Endothelial cell of umbilical vein (primary cell): ENCODE data around the gene TANGO6. TPM values are rescaled to one million over a fixed set of nuclear protein-coding genes. Genes with fewer than 3 reads are reported as not detected.

Experiments used
- Bru-seq: library from RNA; stranded (reverse); fragments of 400-500 nt; gene quantifications from one replicate; lab custom pipeline; 2021; lab: Mats Ljungman, UMichigan
- BruChase-seq, 2 experiments: library from RNA; stranded (reverse); fragments of 400-500 nt; gene quantifications; one replicate each; lab custom pipeline; 2021; lab: Mats Ljungman, UMichigan
- BruUV-seq: library from RNA; stranded (reverse); fragments of 400-500 nt; replicated peaks from 2 replicates; lab custom pipeline; 2021; lab: Mats Ljungman, UMichigan
- CTCF ChIA-PET: fragments of 300-600, 350-600 bp; sonication (Branson Sonifier 250); formaldehyde crosslinking; loops from one replicate; lab custom pipeline; 2021; ENCODE audit warnings: antibody characterized with exemption, inconsistent platforms; lab: Charles Lee
- POLR2A ChIA-PET: fragments of 300-600, 350-600 bp; sonication (Branson Sonifier 250); formaldehyde crosslinking; loops from one replicate; lab custom pipeline; 2021; ENCODE audit warnings: antibody characterized with exemption, inconsistent platforms; lab: Charles Lee
- DNase-seq: peaks from one replicate; pipeline ENCODE4 v3.0.0-alpha.2; 2011; ENCODE audit warnings: low read depth, low spot score
- FAIRE-seq: peaks from 2 replicates; lab custom pipeline; 2011; peaks lifted over from hg19 to GRCh38; lab: Jason Lieb, UNC
- H2AFZ ChIP-seq: 2 replicates; pipeline ENCODE4 v1.6.0; 2012; ENCODE audit warnings: low read depth, low read length, control low read depth, inconsistent platforms
- H3K27ac ChIP-seq: 2 replicates; pipeline ENCODE4 v1.5.1; 2011; ENCODE audit warnings: low read depth, mild to moderate bottlenecking, control low read depth, low read length, moderate library complexity; ENCODE audit not compliant: insufficient read depth
- H3K27me3 ChIP-seq, 2 experiments: 2 replicates each; pipeline versions ENCODE4 v1.6.0 to v1.6.1; 2011; ENCODE audit warnings: low read length in 2 of 2, mixed read lengths in 1 of 2; ENCODE audit not compliant: control insufficient read depth in 2 of 2, insufficient read depth in 2 of 2
- H3K36me3 ChIP-seq, 2 experiments: 2 replicates in 1 of 2; 3 replicates in 1 of 2; pipeline ENCODE4 v1.5.1; 2011; ENCODE audit warnings: low read length in 2 of 2, mild to moderate bottlenecking in 1 of 2, moderate library complexity in 1 of 2; ENCODE audit not compliant: control insufficient read depth in 2 of 2, insufficient read depth in 2 of 2; ENCODE audit errors: extremely low read depth in 1 of 2
- H3K4me1 ChIP-seq: 3 replicates; pipeline ENCODE4 v1.5.1; 2011; ENCODE audit warnings: mild to moderate bottlenecking, low read length; ENCODE audit not compliant: control insufficient read depth, insufficient read depth; ENCODE audit errors: extremely low read depth
- H3K4me2 ChIP-seq: 2 replicates; pipeline ENCODE4 v1.6.1; 2011; ENCODE audit warnings: low read length, control low read depth, mixed read lengths; ENCODE audit not compliant: insufficient read depth
- H3K4me3 ChIP-seq, 3 experiments: fragments of 200-600 bp in 1 of 3; sonication (generic), shearing (Covaris generic) in 1 of 3; replicated peaks in 1 of 3; 2 replicates each; pipeline ENCODE4 v1.5.1; 2011 to 2016; ENCODE audit warnings: control low read depth in 3 of 3, low read length in 3 of 3, mild to moderate bottlenecking in 2 of 3, inconsistent platforms in 1 of 3, low read depth in 1 of 3, moderate library complexity in 1 of 3; ENCODE audit not compliant: insufficient read depth in 1 of 3
- H3K79me2 ChIP-seq: 2 replicates; pipeline ENCODE4 v1.6.0; 2012; ENCODE audit warnings: low read length, inconsistent platforms; ENCODE audit not compliant: control insufficient read depth, insufficient read depth
- H3K9ac ChIP-seq: replicated peaks from 2 replicates; pipeline ENCODE3; 2011; ENCODE audit warnings: low read length, control low read depth; ENCODE audit not compliant: insufficient read depth; ENCODE audit errors: extremely low read depth
- H3K9me1 ChIP-seq: replicated peaks from 3 replicates; pipeline ENCODE4 v1.6.0; 2011; ENCODE audit warnings: mild to moderate bottlenecking, low read length; ENCODE audit not compliant: control insufficient read depth, insufficient read depth; ENCODE audit errors: extremely low read depth
- H3K9me3 ChIP-seq: replicated peaks from 2 replicates; pipeline ENCODE4 v1.5.1; 2012; ENCODE audit warnings: low read length, inconsistent platforms; ENCODE audit not compliant: control insufficient read depth, insufficient read depth
- H4K20me1 ChIP-seq: replicated peaks from 2 replicates; pipeline ENCODE3; 2011; ENCODE audit warnings: mild to moderate bottlenecking, low read length; ENCODE audit not compliant: control insufficient read depth, insufficient read depth; ENCODE audit errors: extremely low read depth
- EZH2 ChIP-seq: IDR thresholded peaks from 2 replicates; pipeline ENCODE4 v1.6.1; 2012; ENCODE audit warnings: borderline replicate concordance, low read depth, mild to moderate bottlenecking, moderate library complexity, low read length, inconsistent platforms; ENCODE audit not compliant: severe bottlenecking
- FOS ChIP-seq: IDR thresholded peaks from 2 replicates; pipeline ENCODE4 v1.6.1; 2011; ENCODE audit warnings: mild to moderate bottlenecking, low read length, moderate library complexity, borderline replicate concordance; ENCODE audit not compliant: insufficient read depth
- GATA2 ChIP-seq: IDR thresholded peaks from 2 replicates; pipeline ENCODE4 v1.7.0; 2011; ENCODE audit warnings: low read depth, mild to moderate bottlenecking, moderate library complexity, mixed read lengths, low read length; ENCODE audit not compliant: insufficient read length, insufficient read depth
- JUN ChIP-seq: IDR thresholded peaks from 2 replicates; pipeline ENCODE4 v1.6.1; 2011; ENCODE audit warnings: borderline replicate concordance, low read depth; ENCODE audit not compliant: insufficient read length, insufficient read depth
- MAX ChIP-seq: IDR thresholded peaks from 2 replicates; pipeline ENCODE4 v1.6.1; 2011; ENCODE audit not compliant: insufficient read depth, insufficient read length
- MYC ChIP-seq: IDR thresholded peaks from one replicate; pipeline ENCODE4 v1.6.1; 2011; ENCODE audit warnings: mild to moderate bottlenecking, low read depth, low read length
- POLR2A ChIP-seq: IDR thresholded peaks from 2 replicates; pipeline ENCODE4 v1.6.1; 2012; ENCODE audit warnings: low read depth, mild to moderate bottlenecking, control low read depth, low read length
- POLR2AphosphoS5 ChIP-seq: IDR thresholded peaks from 2 replicates; pipeline ENCODE4 v1.6.1; 2012; ENCODE audit warnings: low read depth, mild to moderate bottlenecking, control low read depth, low read length, moderate library complexity; ENCODE audit not compliant: insufficient read depth
- dilution Hi-C: fragments of 300-500 bp; cut with MboI; formaldehyde crosslinking; loops from one replicate; pipeline ENCODE4 v1.15.0; 2019; ENCODE audit warnings: low sequenced_read_pairs; ENCODE audit not compliant: extremely low pct_ligation_motif_present
- intact Hi-C: fragments of 100-400 bp; cut with micrococcal nuclease; formaldehyde crosslinking; loops from one replicate; pipeline ENCODE4 v1.10.0; 2022
- long read RNA-seq: library from polyadenylated mRNA; stranded (forward); transcript quantifications from one replicate; pipeline ENCODE4 v2.0.0, GENCODE V29; 2021
- polyA minus RNA-seq, 3 experiments: library from RNA; depleted of rRNA, polyadenylated mRNA; stranded (reverse); fragments of >200 nt; gene quantifications; 1 replicate in 1 of 3; 2 replicates in 2 of 3; pipeline ENCODE4 v1.2.3, GENCODE V29; 2011
- polyA plus RNA-seq, 4 experiments: library from polyadenylated mRNA; depleted of rRNA in 3 of 4; stranded (reverse) in 3 of 4; unstranded in 1 of 4; fragments of >200 nt; gene quantifications; 2 replicates each; pipeline versions ENCODE4 v1.2.1 to v1.2.3, GENCODE V29; 2011 to 2012; ENCODE audit warnings: missing spikeins in 1 of 4
- total RNA-seq: library from RNA; stranded (reverse); gene quantifications from 2 replicates; pipeline ENCODE4 v1.2.3, GENCODE V29; 2021
- TF ChIP-seq, protein P1 (sequence below), 2 donors: IDR thresholded peaks; 1 replicate in 1 of 2; 2 replicates in 1 of 2; pipeline ENCODE4 v1.5.1; 2011; ENCODE audit warnings: low read length in 2 of 2, mild to moderate bottlenecking in 2 of 2, moderate library complexity in 2 of 2, control low read depth in 1 of 2, inconsistent platforms in 1 of 2, low read depth in 1 of 2; ENCODE audit not compliant: insufficient read depth in 1 of 2; ENCODE audit errors: extremely low read depth in 1 of 2

TANGO6 gene
- total RNA-seq = 14.3 and 21.2 TPM in 2 replicates
- 5.0 and 6.7 TPM in 2 replicates for polyA plus RNA-seq
- 5.1 and 7.9 TPM in 2 replicates for polyA plus RNA-seq (2011; cell fraction: cytosol; rRNA removed)
- 8.9 and 10.1 TPM in 2 replicates for polyA plus RNA-seq (2011; cell fraction: nucleus; rRNA removed)
- polyA plus RNA-seq (2012) = 10.4 and 11.4 TPM in 2 replicates
- 107 and 114 TPM in 2 replicates for polyA minus RNA-seq
- polyA minus RNA-seq (2011; cell fraction: cytosol; rRNA and poly(A)+ RNA removed) = 20.4 TPM
- 45.2 and 60.9 TPM in 2 replicates for polyA minus RNA-seq (2011; cell fraction: nucleus; rRNA and poly(A)+ RNA removed)
- percentile 59 among the genes with signal in this experiment for Bru-seq, nascent RNA
- percentile 52 among the genes with signal in this experiment for BruChase-seq, experiment 1, labeled RNA remaining after a 6-hour chase
- percentile 49 among the genes with signal in this experiment for BruChase-seq, experiment 2, labeled RNA remaining after a 2-hour chase
- long read RNA-seq, full-length matches to known transcripts = 20 of 29 reads
- long read RNA-seq, partial matches to known transcripts = 6 of 29 reads
- long read RNA-seq, other reads (novel, unspliced or antisense) = 3 of 29 reads

- H4K20me1 ChIP-seq = no peaks in the 10 kb centered on the region
- peak within 1 kb of the TSS; percentile 90 for H3K4me2 ChIP-seq
- peak within 1 kb of the TSS; percentile 86 to 99 (median 96) for H3K4me3 ChIP-seq
- H3K9ac ChIP-seq = peak within 1 kb of the TSS; percentile 95
- no peaks in the 10 kb centered on the region for H3K27me3 ChIP-seq
- no peaks in the 10 kb centered on the region for H3K9me3 ChIP-seq
- no peaks in the 10 kb centered on the region for H3K9me1 ChIP-seq
- BruUV-seq = no TSS peak
- peak; percentile 86 for DNase-seq
- no peaks in the 10 kb centered on the region for H3K36me3 ChIP-seq
- intact Hi-C loops = loop anchor here (1.0 to 10.0 kb wide), 3 partner anchors 251 to 451 kb away; no protein-coding TSS in a partner anchor
- peak within 1 kb of the TSS; percentile 76 for H3K27ac ChIP-seq
- FAIRE-seq = peak; percentile 87
- H3K79me2 ChIP-seq = no peaks in the 10 kb centered on the region
- dilution Hi-C loops = no loop called here
- TF ChIP-seq POLR2AphosphoS5 (peak; percentile 94), FOS (no peak), JUN (no peak), EZH2 (no peak), GATA2 (no peak), MYC (no peak), POLR2A (peak; percentile 89), MAX (no peak)
- TF ChIP-seq, protein P1, sequence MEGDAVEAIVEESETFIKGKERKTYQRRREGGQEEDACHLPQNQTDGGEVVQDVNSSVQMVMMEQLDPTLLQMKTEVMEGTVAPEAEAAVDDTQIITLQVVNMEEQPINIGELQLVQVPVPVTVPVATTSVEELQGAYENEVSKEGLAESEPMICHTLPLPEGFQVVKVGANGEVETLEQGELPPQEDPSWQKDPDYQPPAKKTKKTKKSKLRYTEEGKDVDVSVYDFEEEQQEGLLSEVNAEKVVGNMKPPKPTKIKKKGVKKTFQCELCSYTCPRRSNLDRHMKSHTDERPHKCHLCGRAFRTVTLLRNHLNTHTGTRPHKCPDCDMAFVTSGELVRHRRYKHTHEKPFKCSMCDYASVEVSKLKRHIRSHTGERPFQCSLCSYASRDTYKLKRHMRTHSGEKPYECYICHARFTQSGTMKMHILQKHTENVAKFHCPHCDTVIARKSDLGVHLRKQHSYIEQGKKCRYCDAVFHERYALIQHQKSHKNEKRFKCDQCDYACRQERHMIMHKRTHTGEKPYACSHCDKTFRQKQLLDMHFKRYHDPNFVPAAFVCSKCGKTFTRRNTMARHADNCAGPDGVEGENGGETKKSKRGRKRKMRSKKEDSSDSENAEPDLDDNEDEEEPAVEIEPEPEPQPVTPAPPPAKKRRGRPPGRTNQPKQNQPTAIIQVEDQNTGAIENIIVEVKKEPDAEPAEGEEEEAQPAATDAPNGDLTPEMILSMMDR (IDR thresholded peaks at IDR 0.05; ENCODE audit: extremely low read depth in 1 of 2, insufficient read depth in 1 of 2, low read depth in 1 of 2, low read length in 2 of 2) = peak; percentile 23 to 60
- H2AFZ ChIP-seq = peak within 1 kb of the TSS; percentile 100
- POLR2A ChIA-PET = no interaction called here
- CTCF ChIA-PET = interaction anchor here (1.1 to 2.0 kb wide), 7 partner anchors 10 to 323 kb away, joined by 3 to 9 read pairs (median 5); partner anchors contain the start of gene HAS3
- peaks cover 7% of the 10 kb centered on the region for H3K4me1 ChIP-seq
Observed at GRCh38 chr16:68843482-68844210, at the start of gene TANGO6. Gene TANGO6, plus strand, starts transcription at chr16:68843531. Its CDS starts 87 bp downstream, at chr16:68843618.
